Keratinocyte (primary cell): ENCODE results near the gene LSG1. TPM values are rescaled to one million over a fixed set of nuclear protein-coding genes. Genes with fewer than 3 reads are reported as not detected.

Experiments
- DNase-seq: peaks from one replicate; pipeline ENCODE4 v3.0.0-alpha.2; 2011; ENCODE audit warnings: low read depth, missing footprints, low spot score
- FAIRE-seq: peaks from 2 replicates; lab custom pipeline; 2011; peaks lifted over from hg19 to GRCh38; lab: Jason Lieb, UNC
- H2AFZ ChIP-seq: 2 replicates; pipeline ENCODE4 v1.6.0; 2012; ENCODE audit warnings: low read length, control low read depth, inconsistent platforms; ENCODE audit not compliant: control insufficient read depth
- H3K27ac ChIP-seq: 2 replicates; pipeline ENCODE4 v1.5.1; 2011; ENCODE audit warnings: low read length; ENCODE audit not compliant: control insufficient read depth, insufficient read depth
- H3K27me3 ChIP-seq: 3 replicates; pipeline ENCODE4 v1.6.0; 2011; ENCODE audit warnings: low read length; ENCODE audit not compliant: control insufficient read depth, insufficient read depth; ENCODE audit errors: extremely low read depth
- H3K36me3 ChIP-seq, 2 experiments: 2 replicates in 1 of 2; 3 replicates in 1 of 2; pipeline ENCODE4 v1.5.1; 2011; ENCODE audit warnings: low read length in 2 of 2, mild to moderate bottlenecking in 1 of 2; ENCODE audit not compliant: control insufficient read depth in 2 of 2, insufficient read depth in 2 of 2; ENCODE audit errors: extremely low read depth in 1 of 2
- H3K4me1 ChIP-seq: 3 replicates; pipeline ENCODE4 v1.5.1; 2011; ENCODE audit warnings: low read length; ENCODE audit not compliant: control insufficient read depth, insufficient read depth; ENCODE audit errors: extremely low read depth
- H3K4me2 ChIP-seq: 3 replicates; pipeline ENCODE4 v1.6.0; 2011; ENCODE audit warnings: low read depth, low read length; ENCODE audit not compliant: control insufficient read depth, insufficient read depth; ENCODE audit errors: extremely low read depth
- H3K4me3 ChIP-seq, 3 experiments: fragments of 200-600 bp in 1 of 3; sonication (generic) in 1 of 3; 2 replicates in 2 of 3; 3 replicates in 1 of 3; pipeline ENCODE4 v1.5.1; 2011 to 2016; ENCODE audit warnings: low read length in 3 of 3, mild to moderate bottlenecking in 3 of 3, control low read depth in 2 of 3, inconsistent platforms in 1 of 3, low read depth in 1 of 3, mixed read lengths in 1 of 3, mixed run types in 1 of 3, moderate library complexity in 1 of 3; ENCODE audit not compliant: control insufficient read depth in 2 of 3, insufficient read depth in 2 of 3; ENCODE audit errors: extremely low read depth in 1 of 3
- H3K79me2 ChIP-seq: 2 replicates; pipeline ENCODE4 v1.6.0; 2012; ENCODE audit warnings: low read length; ENCODE audit not compliant: control insufficient read depth, insufficient read depth
- H3K9ac ChIP-seq: 3 replicates; pipeline ENCODE4 v1.6.0; 2011; ENCODE audit warnings: low read length; ENCODE audit not compliant: control insufficient read depth, insufficient read depth; ENCODE audit errors: extremely low read depth
- H3K9me1 ChIP-seq: 3 replicates; pipeline ENCODE4 v1.6.0; 2011; ENCODE audit warnings: low read length; ENCODE audit not compliant: control insufficient read depth, insufficient read depth; ENCODE audit errors: extremely low read depth
- H3K9me3 ChIP-seq: 2 replicates; pipeline ENCODE4 v1.5.1; 2012; ENCODE audit warnings: low read depth, low read length; ENCODE audit not compliant: control insufficient read depth
- H4K20me1 ChIP-seq: 3 replicates; pipeline ENCODE4 v1.6.0; 2011; ENCODE audit warnings: low read length; ENCODE audit not compliant: control insufficient read depth, insufficient read depth; ENCODE audit errors: extremely low read depth
- EZH2 ChIP-seq: IDR thresholded peaks from one replicate; pipeline ENCODE4 v1.6.1; 2012; ENCODE audit warnings: inconsistent platforms, mild to moderate bottlenecking, low read length, moderate library complexity
- dilution Hi-C: fragments of 300-500 bp; cut with MboI; formaldehyde crosslinking; loops from one replicate; pipeline ENCODE4 v1.7.0; 2020; ENCODE audit warnings: low sequenced_read_pairs; ENCODE audit not compliant: extremely low pct_ligation_motif_present
- polyA plus RNA-seq, 5 experiments: library from polyadenylated mRNA; depleted of rRNA in 3 of 5; stranded (reverse) in 3 of 5; stranded (forward) in 1 of 5; unstranded in 1 of 5; fragments of >200 nt; gene quantifications; 1 replicate in 1 of 5; 2 replicates in 3 of 5; 3 replicates in 1 of 5; pipeline versions ENCODE4 v1.2.1 to v1.2.3, GENCODE V29; 2011 to 2012; ENCODE audit warnings: missing spikeins in 2 of 5, low read depth in 1 of 5, low replicate concordance in 1 of 5
- TF ChIP-seq, protein P1 (sequence below), 3 experiments: IDR thresholded peaks in 1 of 3; conservative IDR thresholded peaks in 1 of 3; optimal IDR thresholded peaks in 1 of 3; 2 replicates in 2 of 3; 3 replicates in 1 of 3; pipeline versions ENCODE3 to v1.5.1; 2011; ENCODE audit warnings: low read length in 3 of 3, mild to moderate bottlenecking in 3 of 3, moderate library complexity in 2 of 3, control low read depth in 1 of 3, inconsistent platforms in 1 of 3; ENCODE audit not compliant: insufficient read depth in 2 of 3; ENCODE audit errors: extremely low read depth in 1 of 3

The LSG1 gene
- polyA plus RNA-seq, 1 donor (not counting 4 experiments of a cell fraction or from before 2014, with no cell fraction given), result 40.7 TPM

DNA sequence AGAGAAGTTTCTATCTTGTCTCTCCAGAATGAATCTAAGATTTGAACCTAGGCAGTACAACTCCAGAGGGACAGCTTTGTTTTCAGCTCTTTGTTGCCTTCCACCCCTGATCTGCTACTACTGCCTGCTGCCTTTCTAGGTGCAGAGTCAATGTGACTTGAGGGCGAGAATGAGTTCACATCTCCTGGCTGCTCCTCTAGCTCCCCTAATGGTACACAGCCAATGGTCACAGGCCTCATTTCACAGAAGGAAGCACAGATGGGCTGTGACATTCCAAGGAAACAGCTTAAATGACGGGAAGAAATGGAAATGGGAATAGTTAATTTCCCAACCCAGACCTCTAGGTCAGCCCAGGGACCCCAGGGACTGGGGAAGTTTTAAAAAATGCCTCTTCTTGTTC is 46.1 kb upstream of the LSG1 start:
- Histone ChIP-seq H3K4me2 (no peak overlapping the region), H3K9ac (no peak overlapping the region), H4K20me1 (no peaks in the 10 kb centered on the region), H3K4me1 (peaks cover 22% of the 10 kb centered on the region), H3K79me2 (no peaks in the 10 kb centered on the region), H3K27ac (no peak overlapping the region), H3K9me3 (no peaks in the 10 kb centered on the region), H3K9me1 (no peaks in the 10 kb centered on the region), H2AFZ (no peak overlapping the region), H3K36me3 (no peaks in the 10 kb centered on the region), H3K27me3 (no peaks in the 10 kb centered on the region), H3K4me3 (no peak overlapping the region)
- dilution Hi-C loops, result no loop called here
- FAIRE-seq (no peak), DNase-seq (no peak)
- TF ChIP-seq, protein P1, sequence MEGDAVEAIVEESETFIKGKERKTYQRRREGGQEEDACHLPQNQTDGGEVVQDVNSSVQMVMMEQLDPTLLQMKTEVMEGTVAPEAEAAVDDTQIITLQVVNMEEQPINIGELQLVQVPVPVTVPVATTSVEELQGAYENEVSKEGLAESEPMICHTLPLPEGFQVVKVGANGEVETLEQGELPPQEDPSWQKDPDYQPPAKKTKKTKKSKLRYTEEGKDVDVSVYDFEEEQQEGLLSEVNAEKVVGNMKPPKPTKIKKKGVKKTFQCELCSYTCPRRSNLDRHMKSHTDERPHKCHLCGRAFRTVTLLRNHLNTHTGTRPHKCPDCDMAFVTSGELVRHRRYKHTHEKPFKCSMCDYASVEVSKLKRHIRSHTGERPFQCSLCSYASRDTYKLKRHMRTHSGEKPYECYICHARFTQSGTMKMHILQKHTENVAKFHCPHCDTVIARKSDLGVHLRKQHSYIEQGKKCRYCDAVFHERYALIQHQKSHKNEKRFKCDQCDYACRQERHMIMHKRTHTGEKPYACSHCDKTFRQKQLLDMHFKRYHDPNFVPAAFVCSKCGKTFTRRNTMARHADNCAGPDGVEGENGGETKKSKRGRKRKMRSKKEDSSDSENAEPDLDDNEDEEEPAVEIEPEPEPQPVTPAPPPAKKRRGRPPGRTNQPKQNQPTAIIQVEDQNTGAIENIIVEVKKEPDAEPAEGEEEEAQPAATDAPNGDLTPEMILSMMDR (optimal IDR thresholded peaks at IDR 0.05 in 1 of 3, IDR thresholded peaks at IDR 0.05 in 1 of 3, conservative IDR thresholded peaks at IDR 0.05 in 1 of 3; ENCODE audit: extremely low read depth in 1 of 3, insufficient read depth in 2 of 3, low read length in 3 of 3), result no peak
- TF ChIP-seq EZH2, result no peak

DNA sequence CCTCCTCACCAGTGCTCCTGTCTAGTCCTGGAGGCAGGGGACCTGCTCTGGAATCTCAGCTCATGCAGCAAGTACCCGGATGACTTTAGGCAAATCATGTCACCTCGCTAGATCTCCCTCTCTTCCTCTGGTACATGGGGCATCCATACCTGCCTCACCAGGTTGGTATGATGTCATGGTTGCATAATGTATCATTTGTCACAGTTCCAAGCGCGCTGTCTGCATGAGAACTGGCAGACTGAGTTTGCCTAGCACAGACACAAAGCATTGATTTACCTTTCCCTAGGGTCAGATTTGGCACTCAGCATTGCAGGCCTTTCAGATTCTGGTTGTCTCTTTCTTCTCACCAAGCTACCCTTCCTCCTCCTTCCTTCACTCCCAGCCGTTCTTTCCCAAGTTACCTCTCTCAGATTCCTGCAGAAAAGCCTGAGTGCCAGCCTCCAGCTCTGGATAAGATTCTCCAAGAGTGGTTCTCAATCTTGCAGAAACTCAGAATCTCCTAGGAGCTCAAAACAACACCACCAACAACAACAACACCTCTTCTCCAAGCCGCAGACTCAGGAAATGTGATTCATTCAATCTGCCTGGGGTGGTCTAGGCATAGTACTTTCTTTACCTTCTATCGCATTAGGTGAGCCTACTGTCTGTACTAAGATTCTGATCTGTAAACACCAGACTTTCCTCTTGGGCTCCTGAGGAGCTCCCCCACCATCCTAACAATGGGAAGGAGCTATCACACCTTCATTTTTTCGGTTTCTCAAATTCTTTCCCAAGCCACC is 43.2 kb upstream of the LSG1 start:
- FAIRE-seq, result peak; percentile 84
- TF ChIP-seq, protein P1 (optimal IDR thresholded peaks at IDR 0.05 in 1 of 3, IDR thresholded peaks at IDR 0.05 in 1 of 3, conservative IDR thresholded peaks at IDR 0.05 in 1 of 3; ENCODE audit: extremely low read depth in 1 of 3, insufficient read depth in 2 of 3, low read length in 3 of 3), result no peak
- no peak for TF ChIP-seq EZH2

More for the DNA sequence above, 43.2 kb upstream of the LSG1 start:
- Histone ChIP-seq H3K79me2 (no peaks in the 10 kb centered on the region), H2AFZ (no peak overlapping the region), H3K27me3 (no peaks in the 10 kb centered on the region), H3K4me3 (no peak overlapping the region), H3K9me3 (no peaks in the 10 kb centered on the region), H3K4me2 (peak overlapping the region; percentile 46), H3K36me3 (no peaks in the 10 kb centered on the region), H3K4me1 (peaks cover 22% of the 10 kb centered on the region), H4K20me1 (no peaks in the 10 kb centered on the region), H3K9ac (peak overlapping the region; percentile 51), H3K9me1 (no peaks in the 10 kb centered on the region), H3K27ac (peak overlapping the region; percentile 58)
- DNase-seq, result no peak
- dilution Hi-C loops, result no loop called here
